Measurements from ENCODE around the gene PCCA. TPM values are rescaled to one million over a fixed set of nuclear protein-coding genes. Genes with fewer than 3 reads are reported as not detected.

The PCCA gene
- total and polyA plus RNA-seq, 2 donors (not counting 3 experiments of a cell fraction or from before 2014, with no cell fraction given): 5.7 to 20.2 TPM

DNA sequence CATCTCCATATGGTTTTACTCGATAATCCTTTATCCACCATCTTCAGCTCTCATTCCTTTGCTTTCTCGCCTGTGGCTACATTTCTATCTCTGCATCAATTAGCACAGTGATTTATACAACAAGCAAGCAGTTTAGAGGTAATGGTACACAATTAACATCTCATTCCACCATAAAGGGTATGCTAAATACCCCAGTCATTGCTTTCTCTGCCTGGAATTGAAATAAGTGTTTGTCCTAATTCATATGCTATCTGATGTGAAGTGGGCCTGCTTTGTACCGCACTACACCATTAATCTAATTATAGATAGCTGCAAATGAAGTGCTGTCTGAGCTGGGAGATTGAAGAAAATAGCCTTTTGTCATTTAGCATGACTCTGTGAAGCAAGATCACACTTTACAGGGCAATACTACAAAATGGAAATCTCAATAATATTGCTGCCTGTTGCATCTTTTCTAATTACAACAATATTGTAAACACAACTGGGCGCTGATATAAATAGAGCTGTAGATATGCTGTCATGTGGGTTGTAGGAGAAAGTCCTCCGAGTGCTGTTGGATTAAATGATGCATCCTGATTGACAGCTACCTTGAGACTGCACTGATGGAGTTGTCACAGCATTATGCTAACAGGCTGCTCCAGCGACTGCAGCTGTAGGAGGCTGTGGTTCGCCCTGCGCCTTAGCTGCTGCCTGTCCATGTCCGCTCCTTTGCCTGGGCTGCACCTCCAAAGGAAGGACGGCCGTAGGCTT lies 421.5 kb downstream of the PCCA start:
- no peak overlapping the region for H2AFZ ChIP-seq (ENCODE audit: low read depth, low read length)
- H3K9me3 ChIP-seq (replicated peaks; ENCODE audit: control insufficient read depth, insufficient read depth, low read length): no peaks in the 10 kb centered on the region
- no peaks in the 10 kb centered on the region for H3K27me3 ChIP-seq (ENCODE audit: control insufficient read depth in 2 of 2, insufficient read depth in 2 of 2, low read length in 2 of 2)
- H3K9ac ChIP-seq (replicated peaks; ENCODE audit: extremely low read depth, insufficient read depth, low read length): no peak overlapping the region
- ChIA-PET CTCF (interaction anchor here (0.9 to 7.8 kb wide), 4 partner anchors 277 to 612 kb away, joined by 3 to 120 read pairs (median 10); no protein-coding TSS in a partner anchor), POLR2A (interaction anchor here (0.5 kb wide), 1 partner anchor 118 kb away, joined by 4 read pairs; no protein-coding TSS in a partner anchor)
- DNase-seq (ENCODE audit: low read depth, low spot score) (no peak), FAIRE-seq (no peak)
- H3K4me1 ChIP-seq (ENCODE audit: control insufficient read depth, extremely low read depth, insufficient read depth, low read length): peaks cover 9% of the 10 kb centered on the region
- H3K4me3 ChIP-seq (replicated peaks in 1 of 3; ENCODE audit: insufficient read depth in 1 of 3, low read depth in 1 of 3, low read length in 3 of 3): no peak overlapping the region
- no peak overlapping the region for H3K27ac ChIP-seq (ENCODE audit: insufficient read depth, low read depth, low read length)
- no TSS peak for BruUV-seq (replicated peaks)
- dilution Hi-C loops (cut with MboI; ENCODE audit: extremely low pct_ligation_motif_present, low sequenced_read_pairs) (no loop called here), intact Hi-C loops (cut with micrococcal nuclease) (loop anchor here (10.0 kb wide), 1 partner anchor 466 kb away; no protein-coding TSS in a partner anchor)
- TF ChIP-seq, protein P1, sequence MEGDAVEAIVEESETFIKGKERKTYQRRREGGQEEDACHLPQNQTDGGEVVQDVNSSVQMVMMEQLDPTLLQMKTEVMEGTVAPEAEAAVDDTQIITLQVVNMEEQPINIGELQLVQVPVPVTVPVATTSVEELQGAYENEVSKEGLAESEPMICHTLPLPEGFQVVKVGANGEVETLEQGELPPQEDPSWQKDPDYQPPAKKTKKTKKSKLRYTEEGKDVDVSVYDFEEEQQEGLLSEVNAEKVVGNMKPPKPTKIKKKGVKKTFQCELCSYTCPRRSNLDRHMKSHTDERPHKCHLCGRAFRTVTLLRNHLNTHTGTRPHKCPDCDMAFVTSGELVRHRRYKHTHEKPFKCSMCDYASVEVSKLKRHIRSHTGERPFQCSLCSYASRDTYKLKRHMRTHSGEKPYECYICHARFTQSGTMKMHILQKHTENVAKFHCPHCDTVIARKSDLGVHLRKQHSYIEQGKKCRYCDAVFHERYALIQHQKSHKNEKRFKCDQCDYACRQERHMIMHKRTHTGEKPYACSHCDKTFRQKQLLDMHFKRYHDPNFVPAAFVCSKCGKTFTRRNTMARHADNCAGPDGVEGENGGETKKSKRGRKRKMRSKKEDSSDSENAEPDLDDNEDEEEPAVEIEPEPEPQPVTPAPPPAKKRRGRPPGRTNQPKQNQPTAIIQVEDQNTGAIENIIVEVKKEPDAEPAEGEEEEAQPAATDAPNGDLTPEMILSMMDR (IDR thresholded peaks at IDR 0.05; ENCODE audit: extremely low read depth in 1 of 2, insufficient read depth in 1 of 2, low read depth in 1 of 2, low read length in 2 of 2): no peak
- TF ChIP-seq MAX (IDR thresholded peaks at IDR 0.05; ENCODE audit: insufficient read depth, insufficient read length) (no peak), GATA2 (IDR thresholded peaks at IDR 0.05; ENCODE audit: insufficient read depth, insufficient read length, low read depth, low read length) (no peak), MYC (IDR thresholded peaks at IDR 0.05; ENCODE audit: low read depth, low read length) (no peak), FOS (IDR thresholded peaks at IDR 0.05; ENCODE audit: borderline replicate concordance, insufficient read depth, low read length) (no peak), POLR2A (IDR thresholded peaks at IDR 0.05; ENCODE audit: low read depth, low read length) (no peak), EZH2 (IDR thresholded peaks at IDR 0.05; ENCODE audit: borderline replicate concordance, low read depth, low read length, severe bottlenecking) (no peak), POLR2AphosphoS5 (IDR thresholded peaks at IDR 0.05; ENCODE audit: insufficient read depth, low read depth, low read length) (no peak), JUN (IDR thresholded peaks at IDR 0.05; ENCODE audit: borderline replicate concordance, insufficient read depth, insufficient read length, low read depth) (no peak)
- H4K20me1 ChIP-seq (replicated peaks; ENCODE audit: control insufficient read depth, extremely low read depth, insufficient read depth, low read length): no peaks in the 10 kb centered on the region
- H3K9me1 ChIP-seq (replicated peaks; ENCODE audit: control insufficient read depth, extremely low read depth, insufficient read depth, low read length): no peaks in the 10 kb centered on the region
- no peak overlapping the region for H3K4me2 ChIP-seq (ENCODE audit: insufficient read depth, low read length)
- H3K79me2 ChIP-seq (ENCODE audit: control insufficient read depth, insufficient read depth, low read length): no peaks in the 10 kb centered on the region
- no peaks in the 10 kb centered on the region for H3K36me3 ChIP-seq (ENCODE audit: control insufficient read depth in 2 of 2, extremely low read depth in 1 of 2, insufficient read depth in 2 of 2, low read length in 2 of 2)
